Stimulated activated CD8-positive, alpha-beta memory T cell treated with anti-CD3 and anti-CD28 coated beads, Interleukin-15, amount 100 ng/mL, for 1 hour (primary cell): ENCODE results near the gene ABCC10.
"Not testable (repeated sequence)": the region's sequence is repeated elsewhere in the genome, so short reads cannot be mapped to it uniquely, and the experiment has no call there.

ENCODE experiments used
- DNase-seq: peaks from one replicate; pipeline ENCODE4 v3.0.0-alpha.2; 2020; ENCODE audit warnings: low read depth

ABCC10 gene

GRCh38 chr6:43498291-43498690, 71.0 kb downstream of the ABCC10 start:
- DNase-seq = not testable (repeated sequence)

GRCh38 chr6:43499028-43499815, 71.9 kb downstream of the ABCC10 start:
- DNase-seq = no peak
